HepG2 (cell line): ENCODE results near the gene HTR3B. TPM values are rescaled to one million over a fixed set of nuclear protein-coding genes. Genes with fewer than 3 reads are reported as not detected.

ENCODE experiments used
- CEBPB ChIP-seq: IDR thresholded peaks from 2 replicates; pipeline ENCODE4 v1.6.1; 2011; ENCODE audit warnings: low read depth, low read length, improper control_type of control experiment, borderline replicate concordance
- CENPT ChIP-seq: sonication (generic); formaldehyde crosslinking; IDR thresholded peaks from 2 replicates; pipeline ENCODE4 v1.8.0; 2022; ENCODE audit warnings: low read depth, mild to moderate bottlenecking, moderate library complexity, missing genetic modification reagents
- FOSL2 ChIP-seq: sonication (generic); formaldehyde crosslinking; IDR thresholded peaks from 2 replicates; pipeline ENCODE4 v1.4.0; 2020; ENCODE audit warnings: missing genetic modification reagents
- FOXA3 ChIP-seq: IDR thresholded peaks from 2 replicates; pipeline ENCODE4 v1.6.1; 2016; ENCODE audit warnings: missing genetic modification reagents, missing compliant biosample characterization
- MYNN ChIP-seq: sonication (generic); formaldehyde crosslinking; IDR thresholded peaks from 2 replicates; pipeline ENCODE4 v1.4.0; 2020; ENCODE audit warnings: mild to moderate bottlenecking, low read depth, missing genetic modification reagents
- PRDM10 ChIP-seq: sonication (generic); formaldehyde crosslinking; IDR thresholded peaks from 2 replicates; pipeline ENCODE4 v1.4.0; 2020; ENCODE audit warnings: low read depth, missing genetic modification reagents
- TEAD2 ChIP-seq: sonication (generic); formaldehyde crosslinking; IDR thresholded peaks from 2 replicates; pipeline ENCODE4 v1.9.0; 2021; ENCODE audit warnings: missing genetic modification reagents
- XRCC5 ChIP-seq: fragments of 200-400 bp; formaldehyde crosslinking; optimal IDR thresholded peaks from 2 replicates; pipeline ENCODE3; 2017; ENCODE audit warnings: mild to moderate bottlenecking, low read length
- ZKSCAN1 ChIP-seq: fragments of 150-350 bp; IDR thresholded peaks from 2 replicates; pipeline ENCODE4 v1.6.1; 2014; ENCODE audit warnings: low read length
- ZNF121 ChIP-seq: sonication (generic); formaldehyde crosslinking; IDR thresholded peaks from 2 replicates; pipeline ENCODE4 v1.5.0; 2020; ENCODE audit warnings: mild to moderate bottlenecking, missing genetic modification reagents
- polyA plus RNA-seq, 8 experiments: library from polyadenylated mRNA; depleted of rRNA in 3 of 8; stranded (reverse) in 7 of 8; unstranded in 1 of 8; fragments of >200 nt; fragmentation: Illumina TruSeq in 4 of 8; extraction: Trizol in 4 of 8; gene quantifications; 2 replicates each; pipeline versions ENCODE4 v1.2.1 to v1.2.3, GENCODE V29; 2011 to 2016; ENCODE audit warnings: low read depth in 4 of 8, missing spikeins in 1 of 8, mixed read lengths in 1 of 8; ENCODE audit not compliant: insufficient read depth in 1 of 8
- total RNA-seq, 5 experiments: library from RNA; depleted of rRNA; stranded (reverse); fragments of >200 nt; fragmentation: Illumina TruSeq; extraction: Trizol; gene quantifications; 2 replicates each; pipeline ENCODE4 v1.2.3, GENCODE V29; 2016; ENCODE audit warnings: low read depth in 1 of 5

Gene HTR3B
- total and polyA plus RNA-seq, 2 of the 13 experiments (the other 11 are each of a cell fraction or from before 2014, with no cell fraction given): 0.09 to 1.7 TPM

- TF ChIP-seq MYNN (CRISPR knock-in tag): no peak
- peak; percentile 37; the same call in 1 of the 2 replicates for TF ChIP-seq ZNF121 (CRISPR knock-in tag)
- TF ChIP-seq PRDM10 (CRISPR knock-in tag): no peak
- peak; percentile 35 for TF ChIP-seq FOSL2
- no peak for TF ChIP-seq CENPT (CRISPR knock-in tag)
- TF ChIP-seq TEAD2: no peak
- TF ChIP-seq CEBPB: 0 out of 2 replicates have a peak, but pooled peaks have one; percentile 0
- TF ChIP-seq XRCC5: no peak
- TF ChIP-seq FOXA3 (CRISPR knock-in tag): 0 out of 2 replicates have a peak, but pooled peaks have one; percentile 13
- TF ChIP-seq ZKSCAN1: peak; percentile 52; the same call in 1 of the 2 replicates
Measured at GRCh38 chr11:113876798-113877669, 27.6 kb upstream of the HTR3B start (continued).
